K562 (cell line): Measurements from ENCODE around the gene DAB1.

ENCODE experiments used
- POLR2AphosphoS5 ChIP-seq: IDR thresholded peaks from 2 replicates; pipeline ENCODE4 v1.6.1; 2011; ENCODE audit warnings: mild to moderate bottlenecking, low read depth, low read length, moderate library complexity; ENCODE audit not compliant: control insufficient read depth, insufficient read depth
- SRF ChIP-seq, 2 experiments: fragments of 250-450, 450-650 bp in 1 of 2; sonication (Bioruptor Pico) in 1 of 2; sonication (generic) in 1 of 2; formaldehyde crosslinking; IDR thresholded peaks; 2 replicates each; pipeline versions ENCODE4 v1.5.0 to v1.5.1; 2020 to 2022; ENCODE audit warnings: mild to moderate bottlenecking in 1 of 2, missing genetic modification reagents in 1 of 2
- YY1 ChIP-seq, 3 experiments: IDR thresholded peaks; 2 replicates each; pipeline ENCODE4 v1.6.1; 2011; ENCODE audit warnings: low read length in 2 of 3, mild to moderate bottlenecking in 2 of 3, moderate library complexity in 2 of 3, borderline replicate concordance in 1 of 3, control low read depth in 1 of 3, low read depth in 1 of 3; ENCODE audit not compliant: insufficient read depth in 3 of 3, insufficient replicate concordance in 2 of 3, control insufficient read depth in 1 of 3, insufficient read length in 1 of 3; ENCODE audit errors: extremely low read depth in 1 of 3
- ZNF384 ChIP-seq: IDR thresholded peaks from 2 replicates; pipeline ENCODE4 v1.6.1; 2012; ENCODE audit warnings: low read depth, low read length, improper control_type of control experiment
- TF ChIP-seq, protein P1 (sequence below), 2 experiments: fragments of 450-650 bp; formaldehyde crosslinking in 1 of 2; IDR thresholded peaks; 2 replicates each; pipeline versions ENCODE4 v1.4.0 to v1.6.1; 2014 to 2020; ENCODE audit warnings: mild to moderate bottlenecking in 2 of 2, borderline replicate concordance in 1 of 2, low read depth in 1 of 2
- TF ChIP-seq, protein P2 (sequence below), 2 experiments: fragments of 450-650 bp in 1 of 2; sonication (generic) in 1 of 2; formaldehyde crosslinking in 1 of 2; IDR thresholded peaks; 2 replicates each; pipeline versions ENCODE4 v1.7.1 to v1.9.0; 2016 to 2022; ENCODE audit warnings: inconsistent platforms in 1 of 2, mild to moderate bottlenecking in 1 of 2, missing genetic modification reagents in 1 of 2

DNA sequence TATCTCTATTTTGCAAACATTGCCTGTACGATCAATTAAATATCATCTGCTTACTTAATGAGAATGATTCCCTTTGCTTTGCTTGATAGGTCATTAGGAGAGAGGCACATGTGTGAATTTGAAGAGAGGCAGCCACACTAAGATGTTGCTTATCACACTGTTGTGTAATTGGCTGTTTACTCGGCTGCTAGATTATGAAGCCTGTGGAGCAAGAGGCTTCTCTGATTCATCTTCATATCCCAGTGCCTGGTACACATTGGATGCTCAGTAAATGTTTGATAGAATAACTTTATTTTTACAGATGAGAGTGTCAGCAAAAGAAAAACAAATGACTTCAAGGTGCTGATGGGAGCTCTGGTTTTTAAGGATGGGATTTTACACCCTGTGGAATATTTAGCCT lies 301.8 kb downstream of the DAB1 start:
- TF ChIP-seq POLR2AphosphoS5 (no peak), SRF (CRISPR knock-in tag; IDR thresholded peaks at IDR 0.05) (no peak), YY1 (IDR thresholded peaks at IDR 0.05; ENCODE audit: borderline replicate concordance in 1 of 3, control insufficient read depth in 1 of 3, extremely low read depth in 1 of 3, insufficient read depth in 3 of 3, insufficient read length in 1 of 3, insufficient replicate concordance in 2 of 3, low read depth in 1 of 3, low read length in 2 of 3) (no peak), ZNF384 (no peak)
- TF ChIP-seq, protein P1, sequence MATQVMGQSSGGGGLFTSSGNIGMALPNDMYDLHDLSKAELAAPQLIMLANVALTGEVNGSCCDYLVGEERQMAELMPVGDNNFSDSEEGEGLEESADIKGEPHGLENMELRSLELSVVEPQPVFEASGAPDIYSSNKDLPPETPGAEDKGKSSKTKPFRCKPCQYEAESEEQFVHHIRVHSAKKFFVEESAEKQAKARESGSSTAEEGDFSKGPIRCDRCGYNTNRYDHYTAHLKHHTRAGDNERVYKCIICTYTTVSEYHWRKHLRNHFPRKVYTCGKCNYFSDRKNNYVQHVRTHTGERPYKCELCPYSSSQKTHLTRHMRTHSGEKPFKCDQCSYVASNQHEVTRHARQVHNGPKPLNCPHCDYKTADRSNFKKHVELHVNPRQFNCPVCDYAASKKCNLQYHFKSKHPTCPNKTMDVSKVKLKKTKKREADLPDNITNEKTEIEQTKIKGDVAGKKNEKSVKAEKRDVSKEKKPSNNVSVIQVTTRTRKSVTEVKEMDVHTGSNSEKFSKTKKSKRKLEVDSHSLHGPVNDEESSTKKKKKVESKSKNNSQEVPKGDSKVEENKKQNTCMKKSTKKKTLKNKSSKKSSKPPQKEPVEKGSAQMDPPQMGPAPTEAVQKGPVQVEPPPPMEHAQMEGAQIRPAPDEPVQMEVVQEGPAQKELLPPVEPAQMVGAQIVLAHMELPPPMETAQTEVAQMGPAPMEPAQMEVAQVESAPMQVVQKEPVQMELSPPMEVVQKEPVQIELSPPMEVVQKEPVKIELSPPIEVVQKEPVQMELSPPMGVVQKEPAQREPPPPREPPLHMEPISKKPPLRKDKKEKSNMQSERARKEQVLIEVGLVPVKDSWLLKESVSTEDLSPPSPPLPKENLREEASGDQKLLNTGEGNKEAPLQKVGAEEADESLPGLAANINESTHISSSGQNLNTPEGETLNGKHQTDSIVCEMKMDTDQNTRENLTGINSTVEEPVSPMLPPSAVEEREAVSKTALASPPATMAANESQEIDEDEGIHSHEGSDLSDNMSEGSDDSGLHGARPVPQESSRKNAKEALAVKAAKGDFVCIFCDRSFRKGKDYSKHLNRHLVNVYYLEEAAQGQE (IDR thresholded peaks at IDR 0.05; ENCODE audit: borderline replicate concordance): no peak
- TF ChIP-seq, protein P1 (CRISPR knock-in tag; IDR thresholded peaks at IDR 0.05; ENCODE audit: low read depth): no peak
- TF ChIP-seq, protein P2, sequence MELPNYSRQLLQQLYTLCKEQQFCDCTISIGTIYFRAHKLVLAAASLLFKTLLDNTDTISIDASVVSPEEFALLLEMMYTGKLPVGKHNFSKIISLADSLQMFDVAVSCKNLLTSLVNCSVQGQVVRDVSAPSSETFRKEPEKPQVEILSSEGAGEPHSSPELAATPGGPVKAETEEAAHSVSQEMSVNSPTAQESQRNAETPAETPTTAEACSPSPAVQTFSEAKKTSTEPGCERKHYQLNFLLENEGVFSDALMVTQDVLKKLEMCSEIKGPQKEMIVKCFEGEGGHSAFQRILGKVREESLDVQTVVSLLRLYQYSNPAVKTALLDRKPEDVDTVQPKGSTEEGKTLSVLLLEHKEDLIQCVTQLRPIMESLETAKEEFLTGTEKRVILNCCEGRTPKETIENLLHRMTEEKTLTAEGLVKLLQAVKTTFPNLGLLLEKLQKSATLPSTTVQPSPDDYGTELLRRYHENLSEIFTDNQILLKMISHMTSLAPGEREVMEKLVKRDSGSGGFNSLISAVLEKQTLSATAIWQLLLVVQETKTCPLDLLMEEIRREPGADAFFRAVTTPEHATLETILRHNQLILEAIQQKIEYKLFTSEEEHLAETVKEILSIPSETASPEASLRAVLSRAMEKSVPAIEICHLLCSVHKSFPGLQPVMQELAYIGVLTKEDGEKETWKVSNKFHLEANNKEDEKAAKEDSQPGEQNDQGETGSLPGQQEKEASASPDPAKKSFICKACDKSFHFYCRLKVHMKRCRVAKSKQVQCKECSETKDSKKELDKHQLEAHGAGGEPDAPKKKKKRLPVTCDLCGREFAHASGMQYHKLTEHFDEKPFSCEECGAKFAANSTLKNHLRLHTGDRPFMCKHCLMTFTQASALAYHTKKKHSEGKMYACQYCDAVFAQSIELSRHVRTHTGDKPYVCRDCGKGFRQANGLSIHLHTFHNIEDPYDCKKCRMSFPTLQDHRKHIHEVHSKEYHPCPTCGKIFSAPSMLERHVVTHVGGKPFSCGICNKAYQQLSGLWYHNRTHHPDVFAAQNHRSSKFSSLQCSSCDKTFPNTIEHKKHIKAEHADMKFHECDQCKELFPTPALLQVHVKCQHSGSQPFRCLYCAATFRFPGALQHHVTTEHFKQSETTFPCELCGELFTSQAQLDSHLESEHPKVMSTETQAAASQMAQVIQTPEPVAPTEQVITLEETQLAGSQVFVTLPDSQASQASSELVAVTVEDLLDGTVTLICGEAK (IDR thresholded peaks at IDR 0.05): no peak
- TF ChIP-seq, protein P2 (CRISPR knock-in tag; IDR thresholded peaks at IDR 0.05): no peak
